Caki2 (cell line): ENCODE measurements around the gene TEN1. TPM values are rescaled to one million over a fixed set of nuclear protein-coding genes. Genes with fewer than 3 reads are reported as not detected.
"Not testable (repeated sequence)": the region's sequence is repeated elsewhere in the genome, so short reads cannot be mapped to it uniquely, and the experiment has no call there.

Experiments used
- DNase-seq: peaks from one replicate; pipeline ENCODE4 v3.0.0-alpha.2; 2015; ENCODE audit warnings: low read depth
- in situ Hi-C: cut with HindIII; loops from 2 replicates; pipeline ENCODE4 v1.10.0; 2016; ENCODE audit warnings: low sequenced_read_pairs, low pct_unique_long_range_greater_than_20kb, mixed read lengths
- total RNA-seq: library from RNA; depleted of rRNA; stranded (reverse); fragments of >200 nt; shearing (Covaris generic); gene quantifications from 2 replicates; pipeline ENCODE4 v1.2.3, GENCODE V29; 2014; ENCODE audit warnings: low replicate concordance; rRNA removed

The TEN1 gene
- total RNA-seq, 1 experiment from 2014 or later = 23.1 TPM

- DNase-seq = no peak
- in situ Hi-C loops = no loop called here
Measured at GRCh38 chr17:76040376-76040775, 61.3 kb downstream of the TEN1 start.

DNA sequence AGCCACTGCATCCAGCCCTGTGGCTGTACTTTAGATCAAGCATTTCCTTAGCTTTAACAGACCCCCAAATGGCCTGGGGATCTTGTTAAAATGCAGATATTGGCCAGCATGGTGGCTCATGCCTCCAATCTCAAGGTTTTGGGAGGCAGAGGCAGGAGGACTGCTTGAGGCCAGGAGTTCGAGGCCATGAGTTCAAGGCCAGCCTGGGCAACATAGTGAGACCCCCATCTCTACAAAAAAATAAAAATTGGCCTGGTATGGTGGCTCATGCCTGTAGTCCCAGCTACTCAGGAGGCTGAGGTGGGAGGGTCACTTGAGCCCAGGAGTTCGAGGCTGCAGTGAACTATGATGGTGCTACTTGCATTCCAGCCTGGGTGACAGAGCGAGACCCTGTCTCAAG is 63.8 kb downstream of the TEN1 start:
- in situ Hi-C loops, DNase-seq: not testable (repeated sequence)

DNA sequence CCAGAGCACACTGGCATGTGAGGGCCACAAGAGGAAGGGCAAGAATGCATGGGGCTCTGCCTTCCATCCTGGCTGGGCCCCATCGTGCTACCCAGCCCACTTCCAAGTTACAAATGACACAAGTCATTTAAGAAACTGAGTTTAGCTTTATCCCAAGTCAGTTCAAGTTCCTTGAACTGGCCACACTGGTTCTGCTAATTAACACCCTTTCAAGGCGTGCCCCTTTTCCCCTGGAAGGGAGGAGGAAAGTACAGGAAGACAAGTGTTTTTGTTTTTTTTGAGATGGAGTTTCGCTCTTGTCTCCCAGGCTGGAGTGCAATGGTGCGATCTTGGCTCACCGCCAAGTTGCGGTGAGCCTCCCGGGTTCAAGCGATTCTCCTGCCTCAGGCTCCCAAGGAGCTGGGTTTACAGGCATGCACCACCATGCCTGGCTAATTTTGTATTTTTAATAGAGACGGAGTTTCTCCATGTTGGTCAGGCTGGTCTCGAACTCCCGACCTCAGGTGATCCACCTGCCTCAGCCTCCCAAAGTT is 65.5 kb downstream of the TEN1 start:
- DNase-seq, in situ Hi-C loops: not testable (repeated sequence)

GRCh38 chr17:76046064-76046463 is 67.0 kb downstream of the TEN1 start:
- in situ Hi-C loops = no loop called here
- no peak for DNase-seq

DNA sequence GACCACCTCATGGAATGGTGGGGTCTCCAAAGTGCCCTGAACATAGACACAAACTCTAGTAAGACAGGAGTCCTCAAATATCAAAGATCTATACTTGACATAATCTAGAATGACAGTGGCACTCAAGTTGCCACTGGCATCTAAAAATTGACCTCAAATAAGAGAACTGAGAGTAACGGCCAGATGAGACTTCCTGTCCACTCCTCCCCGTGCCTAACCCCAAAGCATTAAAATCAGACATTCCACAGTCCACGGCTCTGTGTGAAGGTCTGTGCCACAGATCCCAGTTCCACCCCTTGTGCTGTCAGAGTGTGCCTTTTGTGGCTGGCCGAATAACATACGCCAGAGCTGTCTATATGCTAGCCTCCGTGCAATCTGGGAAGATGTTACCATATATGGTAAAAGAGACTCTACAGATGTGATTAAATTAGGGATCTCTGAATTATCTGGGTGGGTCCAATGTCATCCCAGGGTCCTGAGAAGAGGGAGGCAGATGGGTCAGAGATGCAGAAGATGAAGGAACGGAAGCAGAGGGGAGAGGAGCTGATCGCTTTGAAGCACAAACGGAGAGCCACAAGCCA is 69.1 kb downstream of the TEN1 start:
- in situ Hi-C loops = no loop called here
- DNase-seq = no peak

- DNase-seq = peak; percentile 61
- in situ Hi-C loops = no loop called here
Measured at GRCh38 chr17:76048711-76049110, 69.7 kb downstream of the TEN1 start.

DNA sequence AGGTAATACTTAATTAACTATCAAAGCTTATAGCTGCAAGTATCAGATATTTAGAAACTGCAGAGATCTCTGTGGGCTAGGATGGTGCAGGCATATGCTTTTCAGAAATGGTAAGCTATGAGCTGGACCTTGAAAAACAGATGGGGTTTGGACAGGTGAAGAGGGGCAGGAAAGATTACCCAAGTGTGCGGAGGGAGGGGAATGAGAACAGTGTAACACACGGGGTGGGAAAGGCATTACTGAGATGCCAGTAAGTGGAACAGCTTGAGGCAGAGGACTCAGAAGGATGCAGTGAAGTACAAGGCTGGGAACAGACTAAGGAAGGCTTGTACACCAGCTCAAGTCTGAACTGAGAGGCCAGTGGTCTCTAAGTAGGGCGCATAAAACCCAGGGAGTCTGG is 70.2 kb downstream of the TEN1 start:
- in situ Hi-C loops = no loop called here
- no peak for DNase-seq

GRCh38 chr17:76049836-76050537 is 70.9 kb downstream of the TEN1 start:
- in situ Hi-C loops = no loop called here

More at GRCh38 chr17:76049836-76050537, 70.9 kb downstream of the TEN1 start:
- DNase-seq = no peak

Other genes with a start within 250 kb of the TEN1 start
- gene GALK1, start 214.0 kb upstream of the TEN1 start, total RNA-seq = 45.8 and 57.3 TPM in 2 replicates
- 34.4 and 37.1 TPM in 2 replicates for gene UNK, start 194.4 kb upstream of the TEN1 start, total RNA-seq
- 1.5 and 2.2 TPM in 2 replicates for gene UNC13D, start 134.8 kb upstream of the TEN1 start, total RNA-seq
- gene WBP2, start 123.9 kb upstream of the TEN1 start, total RNA-seq = 16.9 and 25.7 TPM in 2 replicates
- gene TRIM47, start 100.7 kb upstream of the TEN1 start, total RNA-seq = 73.4 and 102 TPM in 2 replicates
- 30.9 and 44.3 TPM in 2 replicates for gene TRIM65, start 82.3 kb upstream of the TEN1 start, total RNA-seq
- 103 and 124 TPM in 2 replicates for gene MRPL38, start 74.4 kb upstream of the TEN1 start, total RNA-seq
- gene FBF1, start 38.2 kb upstream of the TEN1 start, total RNA-seq = 14.2 and 19.6 TPM in 2 replicates
- gene ACOX1, start 74 bp upstream of the TEN1 start, total RNA-seq = 15.6 and 20.9 TPM in 2 replicates
- 5.3 and 12.0 TPM in 2 replicates for gene CDK3, start 21.6 kb downstream of the TEN1 start, total RNA-seq
- 48.6 and 51.7 TPM in 2 replicates for gene EVPL, start 48.1 kb downstream of the TEN1 start, total RNA-seq
- 58.2 and 60.8 TPM in 2 replicates for gene SRP68, start 93.3 kb downstream of the TEN1 start, total RNA-seq
- not detected in 2 replicates for gene GALR2, start 95.5 kb downstream of the TEN1 start, total RNA-seq
- gene ZACN, start 99.9 kb downstream of the TEN1 start, total RNA-seq = not detected in 2 replicates
- gene EXOC7, start 124.5 kb downstream of the TEN1 start, total RNA-seq = 71.7 and 72.1 TPM in 2 replicates
- 1.7 TPM in 1 of 2 replicates, not detected in the other for gene FOXJ1, start 162.0 kb downstream of the TEN1 start, total RNA-seq